Keratinocyte (primary cell): ENCODE results near the gene LCE2C. TPM values are rescaled to one million over a fixed set of nuclear protein-coding genes. Genes with fewer than 3 reads are reported as not detected.

ENCODE experiments used
- DNase-seq: peaks from one replicate; pipeline ENCODE4 v3.0.0-alpha.2; 2011; ENCODE audit warnings: low read depth, missing footprints, low spot score
- FAIRE-seq: peaks from 2 replicates; lab custom pipeline; 2011; peaks lifted over from hg19 to GRCh38; lab: Jason Lieb, UNC
- H2AFZ ChIP-seq: 2 replicates; pipeline ENCODE4 v1.6.0; 2012; ENCODE audit warnings: low read length, control low read depth, inconsistent platforms; ENCODE audit not compliant: control insufficient read depth
- H3K27ac ChIP-seq: 2 replicates; pipeline ENCODE4 v1.5.1; 2011; ENCODE audit warnings: low read length; ENCODE audit not compliant: control insufficient read depth, insufficient read depth
- H3K27me3 ChIP-seq: 3 replicates; pipeline ENCODE4 v1.6.0; 2011; ENCODE audit warnings: low read length; ENCODE audit not compliant: control insufficient read depth, insufficient read depth; ENCODE audit errors: extremely low read depth
- H3K36me3 ChIP-seq, 2 experiments: 2 replicates in 1 of 2; 3 replicates in 1 of 2; pipeline ENCODE4 v1.5.1; 2011; ENCODE audit warnings: low read length in 2 of 2, mild to moderate bottlenecking in 1 of 2; ENCODE audit not compliant: control insufficient read depth in 2 of 2, insufficient read depth in 2 of 2; ENCODE audit errors: extremely low read depth in 1 of 2
- H3K4me1 ChIP-seq: 3 replicates; pipeline ENCODE4 v1.5.1; 2011; ENCODE audit warnings: low read length; ENCODE audit not compliant: control insufficient read depth, insufficient read depth; ENCODE audit errors: extremely low read depth
- H3K4me2 ChIP-seq: 3 replicates; pipeline ENCODE4 v1.6.0; 2011; ENCODE audit warnings: low read depth, low read length; ENCODE audit not compliant: control insufficient read depth, insufficient read depth; ENCODE audit errors: extremely low read depth
- H3K4me3 ChIP-seq, 3 experiments: fragments of 200-600 bp in 1 of 3; sonication (generic) in 1 of 3; 2 replicates in 2 of 3; 3 replicates in 1 of 3; pipeline ENCODE4 v1.5.1; 2011 to 2016; ENCODE audit warnings: low read length in 3 of 3, mild to moderate bottlenecking in 3 of 3, control low read depth in 2 of 3, inconsistent platforms in 1 of 3, low read depth in 1 of 3, mixed read lengths in 1 of 3, mixed run types in 1 of 3, moderate library complexity in 1 of 3; ENCODE audit not compliant: control insufficient read depth in 2 of 3, insufficient read depth in 2 of 3; ENCODE audit errors: extremely low read depth in 1 of 3
- H3K79me2 ChIP-seq: 2 replicates; pipeline ENCODE4 v1.6.0; 2012; ENCODE audit warnings: low read length; ENCODE audit not compliant: control insufficient read depth, insufficient read depth
- H3K9ac ChIP-seq: 3 replicates; pipeline ENCODE4 v1.6.0; 2011; ENCODE audit warnings: low read length; ENCODE audit not compliant: control insufficient read depth, insufficient read depth; ENCODE audit errors: extremely low read depth
- H3K9me1 ChIP-seq: 3 replicates; pipeline ENCODE4 v1.6.0; 2011; ENCODE audit warnings: low read length; ENCODE audit not compliant: control insufficient read depth, insufficient read depth; ENCODE audit errors: extremely low read depth
- H3K9me3 ChIP-seq: 2 replicates; pipeline ENCODE4 v1.5.1; 2012; ENCODE audit warnings: low read depth, low read length; ENCODE audit not compliant: control insufficient read depth
- H4K20me1 ChIP-seq: 3 replicates; pipeline ENCODE4 v1.6.0; 2011; ENCODE audit warnings: low read length; ENCODE audit not compliant: control insufficient read depth, insufficient read depth; ENCODE audit errors: extremely low read depth
- CTCF ChIP-seq, 3 experiments: IDR thresholded peaks in 1 of 3; conservative IDR thresholded peaks in 1 of 3; optimal IDR thresholded peaks in 1 of 3; 2 replicates in 2 of 3; 3 replicates in 1 of 3; pipeline versions ENCODE3 to v1.5.1; 2011; ENCODE audit warnings: low read length in 3 of 3, mild to moderate bottlenecking in 3 of 3, moderate library complexity in 2 of 3, control low read depth in 1 of 3, inconsistent platforms in 1 of 3; ENCODE audit not compliant: insufficient read depth in 2 of 3; ENCODE audit errors: extremely low read depth in 1 of 3
- EZH2 ChIP-seq: IDR thresholded peaks from one replicate; pipeline ENCODE4 v1.6.1; 2012; ENCODE audit warnings: inconsistent platforms, mild to moderate bottlenecking, low read length, moderate library complexity
- dilution Hi-C: fragments of 300-500 bp; cut with MboI; formaldehyde crosslinking; loops from one replicate; pipeline ENCODE4 v1.7.0; 2020; ENCODE audit warnings: low sequenced_read_pairs; ENCODE audit not compliant: extremely low pct_ligation_motif_present
- polyA plus RNA-seq, 5 experiments: library from polyadenylated mRNA; depleted of rRNA in 3 of 5; stranded (reverse) in 3 of 5; stranded (forward) in 1 of 5; unstranded in 1 of 5; fragments of >200 nt; gene quantifications; 1 replicate in 1 of 5; 2 replicates in 3 of 5; 3 replicates in 1 of 5; pipeline versions ENCODE4 v1.2.1 to v1.2.3, GENCODE V29; 2011 to 2012; ENCODE audit warnings: missing spikeins in 2 of 5, low read depth in 1 of 5, low replicate concordance in 1 of 5

Gene LCE2C
- polyA plus RNA-seq, 1 donor (not counting 4 experiments of a cell fraction or from before 2014, with no cell fraction given): 0.41 TPM

DNA sequence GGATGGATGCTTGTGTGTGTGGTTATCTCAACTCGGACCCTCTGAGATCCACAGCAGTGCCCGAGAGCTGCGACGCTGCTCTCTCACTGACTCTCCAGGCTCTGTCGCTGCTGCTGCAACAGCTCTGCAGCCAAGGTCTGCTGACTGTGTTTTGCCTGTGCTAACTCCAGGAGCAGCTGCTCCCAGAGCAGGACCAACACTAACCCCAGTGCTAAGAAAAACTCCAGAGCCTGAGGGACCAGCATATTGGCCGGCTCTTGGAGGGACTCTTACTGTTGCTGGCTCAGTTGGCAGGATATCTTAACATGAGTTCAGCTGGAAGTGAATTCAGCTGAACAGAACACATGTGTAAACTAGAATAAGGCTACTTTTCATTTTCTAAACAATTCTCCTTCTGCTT lies 4.4 kb downstream of the LCE2C start:
- Histone ChIP-seq H3K4me2 (no peak overlapping the region), H3K79me2 (no peaks in the 10 kb centered on the region), H3K9ac (no peak overlapping the region), H4K20me1 (no peaks in the 10 kb centered on the region), H3K4me3 (no peak overlapping the region), H3K27me3 (peaks cover 17% of the 10 kb centered on the region), H3K27ac (no peak overlapping the region), H2AFZ (no peak overlapping the region), H3K9me3 (no peaks in the 10 kb centered on the region), H3K4me1 (no peaks in the 10 kb centered on the region), H3K36me3 (no peaks in the 10 kb centered on the region), H3K9me1 (no peaks in the 10 kb centered on the region)
- DNase-seq (no peak), FAIRE-seq (no peak)
- dilution Hi-C loops: no loop called here
- TF ChIP-seq EZH2 (no peak), CTCF (optimal IDR thresholded peaks at IDR 0.05 in 1 of 3, IDR thresholded peaks at IDR 0.05 in 1 of 3, conservative IDR thresholded peaks at IDR 0.05 in 1 of 3; ENCODE audit: extremely low read depth in 1 of 3, insufficient read depth in 2 of 3, low read length in 3 of 3) (no peak)

DNA sequence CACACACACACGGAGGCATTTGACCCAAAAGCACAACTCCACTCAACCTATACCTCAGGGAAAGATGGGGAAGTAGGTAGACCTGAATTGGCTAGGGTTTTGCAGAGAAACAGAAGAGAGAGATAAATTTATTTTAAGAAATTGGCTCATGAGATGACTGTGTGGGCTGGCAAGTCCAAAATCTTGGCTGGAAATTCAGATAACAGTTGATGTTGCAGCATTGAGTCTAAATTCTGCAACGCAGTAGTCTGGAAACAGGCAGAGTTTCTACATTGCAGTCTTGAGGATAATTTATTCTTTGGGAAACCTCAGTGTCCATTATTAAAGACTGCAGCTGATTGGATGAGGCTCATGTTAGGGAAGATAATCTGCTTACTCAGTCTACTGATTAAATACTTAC lies 6.5 kb downstream of the LCE2C start:
- H3K9ac ChIP-seq: no peak overlapping the region
- no peak for TF ChIP-seq EZH2
- TF ChIP-seq CTCF (optimal IDR thresholded peaks at IDR 0.05 in 1 of 3, IDR thresholded peaks at IDR 0.05 in 1 of 3, conservative IDR thresholded peaks at IDR 0.05 in 1 of 3; ENCODE audit: extremely low read depth in 1 of 3, insufficient read depth in 2 of 3, low read length in 3 of 3): no peak
- H3K36me3 ChIP-seq: no peaks in the 10 kb centered on the region
- H3K27me3 ChIP-seq: peaks cover 17% of the 10 kb centered on the region
- H3K79me2 ChIP-seq: no peaks in the 10 kb centered on the region
- no peak for DNase-seq
- no peak overlapping the region for H3K4me3 ChIP-seq
- no peak overlapping the region for H3K4me2 ChIP-seq
- H3K9me1 ChIP-seq: no peaks in the 10 kb centered on the region
- dilution Hi-C loops: no loop called here
- FAIRE-seq: no peak
- H3K9me3 ChIP-seq: no peaks in the 10 kb centered on the region
- H4K20me1 ChIP-seq: no peaks in the 10 kb centered on the region
- H3K27ac ChIP-seq: no peak overlapping the region
- H3K4me1 ChIP-seq: no peaks in the 10 kb centered on the region
- H2AFZ ChIP-seq: no peak overlapping the region
